Measurements from ENCODE around the gene ABCB4. TPM values are rescaled to one million over a fixed set of nuclear protein-coding genes. Genes with fewer than 3 reads are reported as not detected.

ABCB4 gene
- total RNA-seq: not detected

GRCh38 chr7:87475359-87476178 is at the start of gene ABCB4:
Gene ABCB4 (minus strand): TSS chr7:87475680. CDS start chr7:87475465, 215 bp downstream.

Other genes starting within 250 kb of the ABCB4 start
- gene CROT, start 130.0 kb downstream of the ABCB4 start, total RNA-seq: 1 to 10 TPM; 8.9 to 9.1 TPM
- 1 to 10 TPM; 1.5 to 2.2 TPM for gene ABCB1, start 125.2 kb upstream of the ABCB4 start, total RNA-seq
- under 1 TPM in 1 of 2 experiments, not detected in 1; 0.25 TPM for gene RUNDC3B, start 152.7 kb upstream of the ABCB4 start, total RNA-seq

Measured in activated naive CD4-positive, alpha-beta T cell treated with anti-CD3 and anti-CD28 coated beads, Interleukin-2, amount 10 ng/mL, durations not matched to agents 5 hours and 36 hours (primary cell).